CD14-positive monocyte (primary cell): Measurements from ENCODE around the gene TNFAIP8L1. TPM values are rescaled to one million over a fixed set of nuclear protein-coding genes. Genes with fewer than 3 reads are reported as not detected.

ENCODE experiments used
- DNase-seq, 3 donors: peaks; one replicate each; pipeline ENCODE4 v3.0.0-alpha.2; 2011 to 2022
- H2AFZ ChIP-seq: 2 replicates; pipeline ENCODE4 v1.6.0; 2012; ENCODE audit warnings: mild to moderate bottlenecking, low read depth, low read length, inconsistent platforms; ENCODE audit not compliant: insufficient read depth, poor library complexity, severe bottlenecking
- H3K27ac ChIP-seq, 2 donors: 1 replicate in 1 of 2; 2 replicates in 1 of 2; pipeline ENCODE4 v1.5.1; 2012 to 2013; ENCODE audit warnings: low read length in 2 of 2, control low read depth in 1 of 2, inconsistent platforms in 1 of 2, low read depth in 1 of 2, mild to moderate bottlenecking in 1 of 2
- H3K27me3 ChIP-seq, 2 donors: one replicate each; pipeline versions ENCODE4 v1.6.0 to v1.6.1; 2011 to 2013; ENCODE audit warnings: low read length in 2 of 2; ENCODE audit not compliant: control insufficient read depth in 2 of 2, insufficient read depth in 2 of 2
- H3K36me3 ChIP-seq, 2 donors: replicated peaks in 1 of 2; 1 replicate in 1 of 2; 2 replicates in 1 of 2; pipeline versions ENCODE4 v1.5.1 to v1.6.1; 2012 to 2013; ENCODE audit warnings: low read length in 2 of 2, control low read depth in 1 of 2, inconsistent platforms in 1 of 2, mild to moderate bottlenecking in 1 of 2; ENCODE audit not compliant: insufficient read depth in 2 of 2, control insufficient read depth in 1 of 2
- H3K4me1 ChIP-seq, 2 donors: 1 replicate in 1 of 2; 2 replicates in 1 of 2; pipeline versions ENCODE4 v1.5.1 to v1.6.1; 2012 to 2013; ENCODE audit warnings: low read length in 2 of 2, control low read depth in 1 of 2, inconsistent platforms in 1 of 2, mild to moderate bottlenecking in 1 of 2, moderate library complexity in 1 of 2; ENCODE audit not compliant: insufficient read depth in 2 of 2, control insufficient read depth in 1 of 2
- H3K4me2 ChIP-seq: replicated peaks from 2 replicates; pipeline ENCODE3; 2012; ENCODE audit warnings: low read length, moderate library complexity, mild to moderate bottlenecking; ENCODE audit not compliant: poor library complexity, severe bottlenecking; ENCODE audit errors: extremely low read depth
- H3K4me3 ChIP-seq, 3 experiments: fragments of 200-600 bp in 1 of 3; sonication (generic) in 1 of 3; replicated peaks in 1 of 3; 1 replicate in 2 of 3; 2 replicates in 1 of 3; pipeline ENCODE4 v1.5.1; 2011 to 2013; ENCODE audit warnings: low read length in 3 of 3, mild to moderate bottlenecking in 3 of 3, control low read depth in 2 of 3, low read depth in 2 of 3, inconsistent platforms in 1 of 3, moderate library complexity in 1 of 3
- H3K79me2 ChIP-seq: 2 replicates; pipeline ENCODE4 v1.6.0; 2012; ENCODE audit warnings: mild to moderate bottlenecking, control low read depth, inconsistent platforms, low read length, moderate library complexity; ENCODE audit not compliant: insufficient read depth
- H3K9ac ChIP-seq: 2 replicates; pipeline ENCODE4 v1.6.0; 2017; ENCODE audit warnings: low read length, mild to moderate bottlenecking; ENCODE audit not compliant: insufficient read depth, poor library complexity, severe bottlenecking
- H3K9me3 ChIP-seq, 2 donors: replicated peaks in 1 of 2; 1 replicate in 1 of 2; 2 replicates in 1 of 2; pipeline versions ENCODE4 v1.5.1 to v1.6.1; 2012 to 2013; ENCODE audit warnings: low read length in 2 of 2, control low read depth in 1 of 2; ENCODE audit not compliant: control insufficient read depth in 1 of 2, insufficient read depth in 1 of 2
- H4K20me1 ChIP-seq: 2 replicates; pipeline ENCODE4 v1.6.0; 2012; ENCODE audit warnings: mild to moderate bottlenecking, low read length, control low read depth, moderate library complexity; ENCODE audit not compliant: insufficient read depth
- H3K27ac Mint-ChIP-seq, 7 donors: one replicate each; pipeline ENCODE4 v1.8.0; 2020; ENCODE audit warnings: mild to moderate bottlenecking in 7 of 7, mixed read lengths in 7 of 7, moderate library complexity in 6 of 7, inconsistent platforms in 2 of 7
- H3K27me3 Mint-ChIP-seq, 3 donors: one replicate each; pipeline ENCODE4 v1.8.0; 2021 to 2022; ENCODE audit warnings: low read depth in 3 of 3, mild to moderate bottlenecking in 3 of 3, mixed read lengths in 3 of 3, moderate library complexity in 3 of 3, inconsistent platforms in 1 of 3
- H3K36me3 Mint-ChIP-seq, 2 donors: one replicate each; pipeline ENCODE4 v1.8.0; 2020; ENCODE audit warnings: mixed read lengths in 2 of 2, inconsistent platforms in 1 of 2, mild to moderate bottlenecking in 1 of 2
- H3K4me1 Mint-ChIP-seq: one replicate; pipeline ENCODE4 v1.8.0; 2020; ENCODE audit warnings: mild to moderate bottlenecking, mixed read lengths
- H3K4me3 Mint-ChIP-seq, 2 donors: one replicate each; pipeline ENCODE4 v1.8.0; 2020; ENCODE audit warnings: mild to moderate bottlenecking in 2 of 2, mixed read lengths in 2 of 2, moderate library complexity in 1 of 2
- H3K9me3 Mint-ChIP-seq, 7 donors: one replicate each; pipeline ENCODE4 v1.8.0; 2020 to 2022; ENCODE audit warnings: mixed read lengths in 7 of 7, mild to moderate bottlenecking in 6 of 7, moderate library complexity in 6 of 7, inconsistent platforms in 2 of 7
- CTCF ChIP-seq: fragments of 200-600 bp; IDR thresholded peaks from one replicate; pipeline ENCODE4 v1.8.0; 2022; ENCODE audit warnings: antibody characterized with exemption, mild to moderate bottlenecking
- WGBS: methylation state at CpG from one replicate; pipeline ENCODE4 v1.1.5; 2013; ENCODE audit warnings: missing lambda C conversion rate; ENCODE audit not compliant: insufficient coverage; 5-methylcytosine and 5-hydroxymethylcytosine counted together
- intact Hi-C, 2 donors: fragments of 100-400 bp; cut with micrococcal nuclease; formaldehyde crosslinking; loops; one replicate each; pipeline versions ENCODE4 v1.15.0 to v1.15.1; 2023
- polyA plus RNA-seq, 3 donors: library from polyadenylated mRNA; depleted of rRNA in 1 of 3; unstranded in 2 of 3; stranded (reverse) in 1 of 3; fragments of 300-500 nt in 2 of 3; fragments of >200 nt in 1 of 3; fragmentation: Illumina TruSeq in 2 of 3; gene quantifications; 1 replicate in 2 of 3; 2 replicates in 1 of 3; pipeline ENCODE4 v1.2.3, GENCODE V29; 2012 to 2021

The TNFAIP8L1 gene
- polyA plus RNA-seq, 3 donors, result 1.8 to 3.9 (median 3.7) TPM

GRCh38 chr19:4635754-4636116, 3.6 kb upstream of the TNFAIP8L1 start:
- Mint-ChIP-seq H3K4me1 (peaks cover 62% of the 10 kb centered on the region), H3K9me3 (no peaks in the 10 kb centered on the region), H3K27ac (peak overlapping the region in 3 of 7 donors; percentile 54 to 75 (median 73)), H3K27me3 (peaks cover 1 to 13% (median 12%) of the 10 kb centered on the region in 3 donors), H3K4me3 (peak overlapping the region; percentile 55 to 70), H3K36me3 (no peaks in the 10 kb centered on the region)
- Histone ChIP-seq H3K79me2 (peaks cover 13% of the 10 kb centered on the region), H3K9me3 (no peaks in the 10 kb centered on the region), H4K20me1 (no peaks in the 10 kb centered on the region), H3K9ac (peak overlapping the region; percentile 65), H3K4me3 (peak overlapping the region; percentile 11 to 65 (median 45)), H3K27me3 (no peaks in the 10 kb centered on the region), H3K4me1 (peaks cover 62 to 68% of the 10 kb centered on the region in 2 donors), H2AFZ (peak overlapping the region; percentile 80), H3K4me2 (peak overlapping the region; percentile 75), H3K27ac (peak overlapping the region in 1 of 2 donors; percentile 69), H3K36me3 (no peaks in the 10 kb centered on the region)
- no peak for TF ChIP-seq CTCF
- 14% methylated on average over 4 of the region's 13 CpGs for WGBS
- intact Hi-C loops, result loop anchor here (5.0 kb wide), 2 partner anchors 93 to 108 kb away; partner anchors contain the start of gene LRG1 (in 2 of the 2)
- DNase-seq, result no peak

GRCh38 chr19:4636151-4636717, 3.1 kb upstream of the TNFAIP8L1 start:
- peak overlapping the region; percentile 55 to 70 for H3K4me3 Mint-ChIP-seq
- WGBS, result under 1% methylated on average over 42 of the region's 43 CpGs
- H3K9me3 ChIP-seq, result no peaks in the 10 kb centered on the region
- H3K36me3 ChIP-seq, result no peaks in the 10 kb centered on the region
- peak overlapping the region; percentile 80 for H2AFZ ChIP-seq
- peak overlapping the region; percentile 75 for H3K4me2 ChIP-seq
- H3K4me3 ChIP-seq, result peak overlapping the region; percentile 11 to 65 (median 45)
- peaks cover 1 to 12% (median 11%) of the 10 kb centered on the region in 3 donors for H3K27me3 Mint-ChIP-seq
- no peaks in the 10 kb centered on the region for H3K27me3 ChIP-seq
- peaks cover 18% of the 10 kb centered on the region for H3K79me2 ChIP-seq
- intact Hi-C loops, result loop anchor here (5.0 kb wide), 2 partner anchors 94 to 109 kb away; partner anchors contain the start of gene LRG1 (in 2 of the 2)
- peak overlapping the region in 3 of 7 donors; percentile 54 to 75 (median 73) for H3K27ac Mint-ChIP-seq
- peak overlapping the region; percentile 65 for H3K9ac ChIP-seq
- DNase-seq, result peak; percentile 59 to 62 (median 61)
- H3K4me1 ChIP-seq, result peaks cover 63 to 72% of the 10 kb centered on the region in 2 donors
- H4K20me1 ChIP-seq, result peaks cover 5% of the 10 kb centered on the region
- H3K36me3 Mint-ChIP-seq, result peaks cover 0 to 1% of the 10 kb centered on the region in 2 donors
- H3K9me3 Mint-ChIP-seq, result no peaks in the 10 kb centered on the region
- peak; percentile 96 for TF ChIP-seq CTCF
- H3K27ac ChIP-seq, result peak overlapping the region in 1 of 2 donors; percentile 69
- peaks cover 63% of the 10 kb centered on the region for H3K4me1 Mint-ChIP-seq
